ENCODE results near the gene MDC1. TPM values are rescaled to one million over a fixed set of nuclear protein-coding genes. Genes with fewer than 3 reads are reported as not detected.

Gene MDC1
- total RNA-seq, 1 experiment from 2014 or later: 77.6 TPM

DNA sequence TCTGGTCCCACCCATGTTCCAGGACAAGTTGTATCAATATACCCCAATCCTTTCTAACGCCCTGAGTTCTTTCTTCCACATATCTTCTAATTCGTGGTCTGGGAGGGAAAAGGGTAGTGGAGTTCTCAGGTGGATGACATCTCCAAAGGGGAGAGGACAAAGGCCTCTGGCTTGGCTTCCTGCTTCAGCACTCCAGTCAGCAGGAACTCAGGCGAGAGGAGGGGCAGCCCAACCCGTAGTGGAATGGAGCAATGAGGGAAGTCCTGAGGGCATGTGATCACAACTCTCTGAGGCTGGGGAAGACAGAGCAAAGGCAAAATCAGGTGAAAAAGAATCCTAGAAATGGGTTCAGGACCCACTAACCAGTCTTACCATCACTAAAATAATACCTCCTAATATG lies 16.7 kb downstream of the MDC1 start:
- TF ChIP-seq, protein P1, sequence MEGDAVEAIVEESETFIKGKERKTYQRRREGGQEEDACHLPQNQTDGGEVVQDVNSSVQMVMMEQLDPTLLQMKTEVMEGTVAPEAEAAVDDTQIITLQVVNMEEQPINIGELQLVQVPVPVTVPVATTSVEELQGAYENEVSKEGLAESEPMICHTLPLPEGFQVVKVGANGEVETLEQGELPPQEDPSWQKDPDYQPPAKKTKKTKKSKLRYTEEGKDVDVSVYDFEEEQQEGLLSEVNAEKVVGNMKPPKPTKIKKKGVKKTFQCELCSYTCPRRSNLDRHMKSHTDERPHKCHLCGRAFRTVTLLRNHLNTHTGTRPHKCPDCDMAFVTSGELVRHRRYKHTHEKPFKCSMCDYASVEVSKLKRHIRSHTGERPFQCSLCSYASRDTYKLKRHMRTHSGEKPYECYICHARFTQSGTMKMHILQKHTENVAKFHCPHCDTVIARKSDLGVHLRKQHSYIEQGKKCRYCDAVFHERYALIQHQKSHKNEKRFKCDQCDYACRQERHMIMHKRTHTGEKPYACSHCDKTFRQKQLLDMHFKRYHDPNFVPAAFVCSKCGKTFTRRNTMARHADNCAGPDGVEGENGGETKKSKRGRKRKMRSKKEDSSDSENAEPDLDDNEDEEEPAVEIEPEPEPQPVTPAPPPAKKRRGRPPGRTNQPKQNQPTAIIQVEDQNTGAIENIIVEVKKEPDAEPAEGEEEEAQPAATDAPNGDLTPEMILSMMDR (conservative IDR thresholded peaks at IDR 0.05): no peak

More for the DNA sequence above, 16.7 kb downstream of the MDC1 start:
- H2BK12ac ChIP-seq (ENCODE audit: insufficient read length, low read depth, low read length): no peak overlapping the region
- no peak overlapping the region for H3K14ac ChIP-seq (ENCODE audit: insufficient read depth, low read length)
- H3K27ac Mint-ChIP-seq: peak overlapping the region in 1 of 3 experiments; percentile 25; a peak in 1 of 7 replicates
- H3K36me3 Mint-ChIP-seq (ENCODE audit: insufficient read depth in 1 of 3, low read depth in 3 of 3): peaks cover 35 to 56% (median 52%) of the 10 kb centered on the region in 3 experiments; a peak in 6 of 7 replicates
- H2BK120ac ChIP-seq (ENCODE audit: low read depth, low read length, poor library complexity, severe bottlenecking): no peak overlapping the region
- H2BK20ac ChIP-seq (ENCODE audit: low read depth, low read length, poor library complexity, severe bottlenecking): no peak overlapping the region
- no peak overlapping the region for H3K9ac ChIP-seq (ENCODE audit: extremely low read depth, insufficient read length, low read length)
- no peak overlapping the region for H3T11ph ChIP-seq (ENCODE audit: low read length)
- no CpG with 5 or more reads among the region's 4 CpGs for WGBS (ENCODE audit: extremely low coverage, insufficient read length, low lambda C conversion rate)
- peaks cover 0 to 4% of the 10 kb centered on the region in 2 experiments; a peak in 2 of 4 replicates for H3K4me1 Mint-ChIP-seq
- H3K27ac ChIP-seq (ENCODE audit: insufficient read length, low read depth, low read length): no peak overlapping the region
- H4K8ac ChIP-seq (replicated peaks; ENCODE audit: insufficient read length, low read depth, low read length): no peak overlapping the region
- H3K4me2 ChIP-seq (ENCODE audit: insufficient read depth, insufficient read length, low read length): no peak overlapping the region
- H3K9me3 Mint-ChIP-seq: no peaks in the 10 kb centered on the region
- H3K4me1 ChIP-seq (ENCODE audit: insufficient read depth, low read length): 0 out of 2 replicates have a peak, but pooled peaks cover 2% of the 10 kb centered on the region
- DNase-seq: peak; percentile 76
- no peak overlapping the region for H2BK15ac ChIP-seq (ENCODE audit: low read depth, low read length)
- H3K4ac ChIP-seq (ENCODE audit: low read depth, low read length): no peak overlapping the region
- no peaks in the 10 kb centered on the region for H3K9me3 ChIP-seq (ENCODE audit: control insufficient read depth, low read depth, low read length)
- H3K79me1 ChIP-seq (ENCODE audit: insufficient read depth, low read depth, low read length, poor library complexity, severe bottlenecking): no peaks in the 10 kb centered on the region
- no peaks in the 10 kb centered on the region for H3K23me2 ChIP-seq (ENCODE audit: insufficient read length, low read depth, low read length, poor library complexity, severe bottlenecking)
- no peaks in the 10 kb centered on the region for H4K20me1 ChIP-seq (ENCODE audit: control insufficient read depth, insufficient read depth, insufficient read length)
- H3K27me3 Mint-ChIP-seq (ENCODE audit: low read depth): no peaks in the 10 kb centered on the region
- no peak overlapping the region for H3K4me3 Mint-ChIP-seq
- no peak overlapping the region for H3K23ac ChIP-seq (ENCODE audit: insufficient read length, low read depth, low read length)
- no peak overlapping the region for H2AFZ ChIP-seq (ENCODE audit: low read length)
- no peaks in the 10 kb centered on the region for H3K79me2 ChIP-seq (ENCODE audit: insufficient read depth, low read length)
- no peak overlapping the region for H3K56ac ChIP-seq (ENCODE audit: insufficient read length, low read depth, low read length)
- H4K91ac ChIP-seq (ENCODE audit: insufficient read length, low read depth, low read length): no peak overlapping the region
- no peak overlapping the region for H4K5ac ChIP-seq (ENCODE audit: insufficient read length, low read depth, low read length)
- H2AK5ac ChIP-seq (ENCODE audit: insufficient read length, low read length): no peak overlapping the region
- H3K18ac ChIP-seq (ENCODE audit: insufficient read length, low read depth, low read length): no peak overlapping the region
- no peak overlapping the region for H2BK5ac ChIP-seq (ENCODE audit: insufficient read length, low read length)
- H3K27me3 ChIP-seq (ENCODE audit: insufficient read depth, low read length): no peaks in the 10 kb centered on the region

All from H9 (cell line).